GM13977 (cell line): ENCODE results near the gene PCSK2.

Source experiments
- DNase-seq: peaks from one replicate; pipeline ENCODE4 v3.0.0; 2012; ENCODE audit warnings: low spot score
- in situ Hi-C: fragments of 300-500 bp; cut with MboI; formaldehyde crosslinking; loops from one replicate; pipeline ENCODE4 v1.12.0; 2022; ENCODE audit warnings: low sequenced_read_pairs, low pct_unique_long_range_greater_than_20kb, mixed read lengths, inconsistent platforms; ENCODE audit not compliant: unreplicated experiment
- TF ChIP-seq, protein P1 (sequence below): IDR thresholded peaks from 2 replicates; pipeline ENCODE4 v1.5.1; 2012; ENCODE audit warnings: mild to moderate bottlenecking, control low read depth; ENCODE audit not compliant: insufficient read depth; ENCODE audit errors: extremely low read depth, missing control alignments

The PCSK2 gene

GRCh38 chr20:17364681-17365080 lies 137.8 kb downstream of the PCSK2 start:
- no peak for DNase-seq
- TF ChIP-seq, protein P1, sequence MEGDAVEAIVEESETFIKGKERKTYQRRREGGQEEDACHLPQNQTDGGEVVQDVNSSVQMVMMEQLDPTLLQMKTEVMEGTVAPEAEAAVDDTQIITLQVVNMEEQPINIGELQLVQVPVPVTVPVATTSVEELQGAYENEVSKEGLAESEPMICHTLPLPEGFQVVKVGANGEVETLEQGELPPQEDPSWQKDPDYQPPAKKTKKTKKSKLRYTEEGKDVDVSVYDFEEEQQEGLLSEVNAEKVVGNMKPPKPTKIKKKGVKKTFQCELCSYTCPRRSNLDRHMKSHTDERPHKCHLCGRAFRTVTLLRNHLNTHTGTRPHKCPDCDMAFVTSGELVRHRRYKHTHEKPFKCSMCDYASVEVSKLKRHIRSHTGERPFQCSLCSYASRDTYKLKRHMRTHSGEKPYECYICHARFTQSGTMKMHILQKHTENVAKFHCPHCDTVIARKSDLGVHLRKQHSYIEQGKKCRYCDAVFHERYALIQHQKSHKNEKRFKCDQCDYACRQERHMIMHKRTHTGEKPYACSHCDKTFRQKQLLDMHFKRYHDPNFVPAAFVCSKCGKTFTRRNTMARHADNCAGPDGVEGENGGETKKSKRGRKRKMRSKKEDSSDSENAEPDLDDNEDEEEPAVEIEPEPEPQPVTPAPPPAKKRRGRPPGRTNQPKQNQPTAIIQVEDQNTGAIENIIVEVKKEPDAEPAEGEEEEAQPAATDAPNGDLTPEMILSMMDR, result no peak
- in situ Hi-C loops, result no loop called here

DNA sequence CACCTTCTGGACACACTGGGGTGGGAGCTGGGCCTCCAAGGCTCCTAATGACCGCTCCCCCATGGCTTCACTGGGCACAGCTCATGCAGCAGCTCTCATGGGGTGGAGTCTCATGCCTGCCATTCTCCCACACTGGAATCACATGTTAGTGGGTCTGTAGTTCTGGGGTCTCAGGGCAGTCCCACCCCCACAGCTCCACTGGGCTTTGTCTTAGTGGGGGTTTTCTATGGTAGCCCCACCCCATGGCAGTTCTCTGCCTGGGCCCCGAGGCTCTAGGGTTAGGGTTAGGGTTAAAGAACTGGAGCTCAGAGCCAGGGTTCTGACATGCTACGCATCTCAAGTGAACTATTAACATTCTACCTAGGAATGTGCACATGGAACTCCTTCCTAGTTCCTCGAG lies 139.0 kb downstream of the PCSK2 start:
- TF ChIP-seq, protein P1, result no peak
- in situ Hi-C loops, result no loop called here

DNA sequence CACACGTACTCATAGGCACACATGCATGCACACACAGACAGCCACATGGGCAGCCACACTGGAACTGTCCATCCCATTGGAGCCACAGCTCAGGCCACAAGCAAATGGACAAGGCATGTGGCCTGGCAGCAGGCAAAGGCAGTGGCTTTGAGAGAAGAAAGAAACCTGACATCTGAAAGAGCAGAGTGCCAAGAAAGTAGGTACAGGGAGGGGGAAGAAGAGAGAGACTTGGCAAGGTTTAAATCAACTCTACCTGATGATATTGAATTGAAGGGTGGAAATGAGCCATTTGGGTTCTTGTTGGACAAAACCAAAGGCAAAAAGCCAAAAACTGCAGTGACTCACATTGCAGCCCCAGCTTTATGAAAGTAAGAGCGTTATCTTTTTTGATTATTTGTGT lies 142.7 kb downstream of the PCSK2 start:
- TF ChIP-seq, protein P1, result no peak
- no peak for DNase-seq
- in situ Hi-C loops, result no loop called here

More for the DNA sequence above, 139.0 kb downstream of the PCSK2 start:
- DNase-seq, result no peak

DNA sequence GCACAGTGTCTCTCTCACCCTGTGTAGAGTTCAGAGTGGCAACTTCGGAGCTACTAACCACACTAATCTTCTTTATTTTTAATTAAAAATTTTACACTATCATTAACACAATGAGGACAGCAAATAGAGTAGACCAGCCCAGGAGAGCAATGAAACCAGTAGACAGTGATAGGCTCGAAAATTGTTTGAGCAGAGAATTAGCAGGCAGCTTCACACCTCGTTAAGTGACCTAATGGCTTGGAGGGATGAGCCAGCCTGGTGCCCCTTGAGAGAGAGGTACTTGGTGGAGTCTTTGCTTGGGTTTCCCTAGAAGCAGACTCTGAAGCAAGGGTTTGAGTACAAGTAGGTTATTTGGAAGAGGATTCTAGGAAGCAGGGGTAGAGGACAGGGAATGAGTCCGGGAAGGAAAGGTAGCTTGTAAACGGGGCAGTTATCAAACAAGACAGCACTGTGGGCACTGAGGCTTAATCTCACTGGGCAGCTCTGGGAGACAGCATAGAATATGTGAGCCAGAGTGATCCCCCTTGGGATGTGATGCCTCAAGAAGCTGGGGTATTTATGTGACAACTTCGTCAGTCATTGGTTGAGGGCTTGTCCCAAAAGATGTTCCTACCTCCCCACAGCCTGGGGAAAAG lies 146.1 kb downstream of the PCSK2 start:
- DNase-seq, result no peak
- TF ChIP-seq, protein P1, result no peak
- in situ Hi-C loops, result no loop called here

GRCh38 chr20:17374086-17374485 lies 147.2 kb downstream of the PCSK2 start:
- in situ Hi-C loops, result no loop called here
- TF ChIP-seq, protein P1, result no peak
- no peak for DNase-seq

DNA sequence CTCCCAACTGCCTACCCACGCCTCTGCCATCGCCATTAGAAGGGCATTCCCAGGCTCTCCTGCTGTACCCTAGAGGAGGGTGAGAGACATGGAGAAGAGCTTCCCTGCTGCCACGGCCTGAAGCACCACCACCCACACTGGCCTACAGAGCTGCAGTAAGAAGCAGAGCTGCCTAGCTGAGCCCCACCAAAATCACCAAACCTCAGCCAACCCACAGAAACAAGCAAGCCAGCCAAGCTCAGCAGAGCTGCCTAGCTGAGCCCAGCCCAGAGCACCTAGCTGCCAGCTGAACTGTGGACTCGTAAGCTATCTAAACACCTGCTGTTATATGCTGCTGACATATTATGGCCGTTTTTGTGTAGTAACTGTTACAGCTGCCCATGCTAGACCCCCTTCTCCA lies 149.2 kb downstream of the PCSK2 start:
- in situ Hi-C loops, result no loop called here
- DNase-seq, result no peak
- TF ChIP-seq, protein P1, result no peak
